Endothelial cell of umbilical vein (primary cell): ENCODE results near the gene GMPPB.

Experiments used
- CTCF ChIP-seq, 2 donors: IDR thresholded peaks; 1 replicate in 1 of 2; 2 replicates in 1 of 2; pipeline ENCODE4 v1.5.1; 2011; ENCODE audit warnings: low read length in 2 of 2, mild to moderate bottlenecking in 2 of 2, moderate library complexity in 2 of 2, control low read depth in 1 of 2, inconsistent platforms in 1 of 2, low read depth in 1 of 2; ENCODE audit not compliant: insufficient read depth in 1 of 2; ENCODE audit errors: extremely low read depth in 1 of 2
- EZH2 ChIP-seq: IDR thresholded peaks from 2 replicates; pipeline ENCODE4 v1.6.1; 2012; ENCODE audit warnings: borderline replicate concordance, low read depth, mild to moderate bottlenecking, moderate library complexity, low read length, inconsistent platforms; ENCODE audit not compliant: severe bottlenecking
- MYC ChIP-seq: IDR thresholded peaks from one replicate; pipeline ENCODE4 v1.6.1; 2011; ENCODE audit warnings: mild to moderate bottlenecking, low read depth, low read length
- POLR2A ChIP-seq: IDR thresholded peaks from 2 replicates; pipeline ENCODE4 v1.6.1; 2012; ENCODE audit warnings: low read depth, mild to moderate bottlenecking, control low read depth, low read length
- POLR2AphosphoS5 ChIP-seq: IDR thresholded peaks from 2 replicates; pipeline ENCODE4 v1.6.1; 2012; ENCODE audit warnings: low read depth, mild to moderate bottlenecking, control low read depth, low read length, moderate library complexity; ENCODE audit not compliant: insufficient read depth

- no peak for TF ChIP-seq CTCF (IDR thresholded peaks at IDR 0.05; ENCODE audit: extremely low read depth in 1 of 2, insufficient read depth in 1 of 2, low read depth in 1 of 2, low read length in 2 of 2)
- no peak for TF ChIP-seq POLR2A
- no peak for TF ChIP-seq MYC
- TF ChIP-seq POLR2AphosphoS5 = no peak
- TF ChIP-seq EZH2 = no peak
Measured at GRCh38 chr3:49702672-49703071, 21.1 kb downstream of the GMPPB start.
